ENCODE data around the gene TCOF1. TPM values are rescaled to one million over a fixed set of nuclear protein-coding genes. Genes with fewer than 3 reads are reported as not detected.
A peak's percentile ranks its signal among the peaks of the same experiment; 100 is the strongest.

TCOF1 gene
- total RNA-seq, 6 donors from 2014 or later, result 21.7 to 71.2 (median 30.4) TPM

DNA sequence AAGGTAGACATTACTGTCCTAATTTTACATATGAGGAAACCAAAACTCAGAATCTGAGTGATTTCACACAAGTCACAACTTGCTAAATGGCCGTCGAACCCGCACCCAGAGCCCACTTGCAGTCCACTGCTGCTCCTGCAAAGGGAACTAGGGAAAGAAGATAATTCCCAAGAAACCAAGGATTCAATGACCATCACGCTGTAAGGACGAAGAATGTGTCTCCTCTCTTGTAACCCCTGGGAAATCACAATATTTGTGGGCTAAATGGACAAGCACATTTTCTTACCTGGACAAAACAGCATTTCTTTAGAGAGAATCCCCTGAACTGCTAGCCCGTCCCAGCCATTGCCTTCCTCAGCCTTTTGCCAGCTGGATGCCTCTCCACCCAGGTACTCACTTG, 89.7 kb downstream of the TCOF1 start:
- Histone ChIP-seq H3K9me3 (no peaks in the 10 kb centered on the region), H3K4me3 (no peak overlapping the region), H3K27ac (no peak overlapping the region), H3K27me3 (no peaks in the 10 kb centered on the region), H3K4me1 (peaks cover 15 to 24% (median 22%) of the 10 kb centered on the region in 4 donors), H3K36me3 (peaks cover 36 to 56% (median 46%) of the 10 kb centered on the region in 4 donors)
- no peak for TF ChIP-seq POLR2AphosphoS5 (IDR thresholded peaks at IDR 0.05)
- TF ChIP-seq EP300 (IDR thresholded peaks at IDR 0.05), result no peak
- no peak for TF ChIP-seq POLR2A (IDR thresholded peaks at IDR 0.05)
- TF ChIP-seq, protein P1, sequence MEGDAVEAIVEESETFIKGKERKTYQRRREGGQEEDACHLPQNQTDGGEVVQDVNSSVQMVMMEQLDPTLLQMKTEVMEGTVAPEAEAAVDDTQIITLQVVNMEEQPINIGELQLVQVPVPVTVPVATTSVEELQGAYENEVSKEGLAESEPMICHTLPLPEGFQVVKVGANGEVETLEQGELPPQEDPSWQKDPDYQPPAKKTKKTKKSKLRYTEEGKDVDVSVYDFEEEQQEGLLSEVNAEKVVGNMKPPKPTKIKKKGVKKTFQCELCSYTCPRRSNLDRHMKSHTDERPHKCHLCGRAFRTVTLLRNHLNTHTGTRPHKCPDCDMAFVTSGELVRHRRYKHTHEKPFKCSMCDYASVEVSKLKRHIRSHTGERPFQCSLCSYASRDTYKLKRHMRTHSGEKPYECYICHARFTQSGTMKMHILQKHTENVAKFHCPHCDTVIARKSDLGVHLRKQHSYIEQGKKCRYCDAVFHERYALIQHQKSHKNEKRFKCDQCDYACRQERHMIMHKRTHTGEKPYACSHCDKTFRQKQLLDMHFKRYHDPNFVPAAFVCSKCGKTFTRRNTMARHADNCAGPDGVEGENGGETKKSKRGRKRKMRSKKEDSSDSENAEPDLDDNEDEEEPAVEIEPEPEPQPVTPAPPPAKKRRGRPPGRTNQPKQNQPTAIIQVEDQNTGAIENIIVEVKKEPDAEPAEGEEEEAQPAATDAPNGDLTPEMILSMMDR (IDR thresholded peaks at IDR 0.05), result no peak
- DNase-seq (no peak), ATAC-seq (ENCODE audit: low FRiP score in 2 of 2) (no peak)
- WGBS, 2 donors, result 90 to 91% methylated on average over 6 of the region's 6 CpGs

DNA sequence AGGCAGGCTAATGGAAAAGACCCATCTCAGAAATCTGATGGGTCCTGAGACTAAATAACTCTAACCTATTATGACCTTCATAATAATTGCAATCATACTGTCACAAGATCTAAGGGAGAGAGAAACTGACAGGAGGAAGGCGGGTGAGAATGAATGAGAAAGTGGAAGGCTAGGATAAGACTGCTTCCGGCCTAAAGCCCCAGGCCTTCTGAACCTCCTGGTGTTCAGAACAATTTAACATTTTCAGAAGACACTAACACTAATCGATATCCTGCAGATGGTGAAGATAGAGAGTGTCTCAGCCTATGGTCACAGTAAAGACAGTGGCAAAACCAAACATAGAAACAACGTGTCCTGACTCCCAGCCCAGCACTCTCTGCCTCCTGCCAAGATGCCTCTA, 90.8 kb downstream of the TCOF1 start:
- ATAC-seq (ENCODE audit: low FRiP score in 2 of 2), result no peak
- no peak for TF ChIP-seq EP300 (IDR thresholded peaks at IDR 0.05)
- Histone ChIP-seq H3K27ac (peak overlapping the region; percentile 94 to 99 (median 96)), H3K36me3 (peaks cover 35 to 47% (median 43%) of the 10 kb centered on the region in 4 donors), H3K27me3 (no peaks in the 10 kb centered on the region), H3K9me3 (no peaks in the 10 kb centered on the region), H3K4me3 (peak overlapping the region; percentile 67 to 88 (median 80)), H3K4me1 (peaks cover 15 to 24% (median 22%) of the 10 kb centered on the region in 4 donors)
- DNase-seq, result no peak
- WGBS, 2 donors, result 16 to 19% methylated on average over 4 of the region's 4 CpGs

DNA sequence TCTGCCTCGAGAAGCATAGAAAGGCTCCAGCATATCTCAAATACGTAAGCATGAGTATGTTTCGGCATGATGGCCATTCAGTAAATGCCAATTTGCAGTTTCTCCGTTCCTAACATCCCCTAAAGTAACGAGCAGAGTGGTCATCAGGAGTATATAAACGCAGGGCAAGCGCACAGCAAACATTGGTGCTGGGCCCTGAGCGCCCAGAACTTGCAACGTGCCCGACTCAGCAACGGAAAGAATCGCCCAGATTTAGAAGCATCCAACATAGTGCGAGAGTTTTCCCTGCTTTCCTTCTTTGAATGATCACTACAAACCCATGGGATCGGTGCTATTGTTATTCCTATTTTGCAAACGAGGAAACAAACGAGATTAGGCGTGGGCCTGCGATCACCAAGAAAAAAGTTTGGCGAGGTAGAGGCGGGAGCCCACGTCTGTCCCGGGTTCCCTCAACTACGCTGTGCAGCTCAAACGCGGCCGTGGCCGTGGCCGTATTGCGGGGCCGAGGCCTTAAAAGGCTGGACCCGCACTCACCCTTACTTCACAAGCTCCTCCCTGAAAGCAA, 91.5 kb downstream of the TCOF1 start:
- 0% methylated on average over 23 to 31 of the region's 31 CpGs for WGBS, 2 donors
- H3K9me3 ChIP-seq, result no peaks in the 10 kb centered on the region
- H3K27ac ChIP-seq, result peak overlapping the region; percentile 94 to 99 (median 96)

More for the DNA sequence above, 91.5 kb downstream of the TCOF1 start:
- peaks cover 15 to 29% (median 25%) of the 10 kb centered on the region in 4 donors for H3K4me1 ChIP-seq
- no peaks in the 10 kb centered on the region for H3K27me3 ChIP-seq
- ATAC-seq (ENCODE audit: low FRiP score in 2 of 2) (peak; percentile 79), DNase-seq (no peak)
- peak overlapping the region; percentile 67 to 88 (median 80) for H3K4me3 ChIP-seq
- TF ChIP-seq POLR2A (IDR thresholded peaks at IDR 0.05) (no peak), POLR2AphosphoS5 (IDR thresholded peaks at IDR 0.05) (no peak), EP300 (IDR thresholded peaks at IDR 0.05) (no peak)
- TF ChIP-seq, protein P1 (IDR thresholded peaks at IDR 0.05), result no peak
- peaks cover 33 to 40% (median 36%) of the 10 kb centered on the region in 4 donors for H3K36me3 ChIP-seq

Other genes starting within 250 kb of the TCOF1 start
- 100 to 1,000 TPM in 2 of 6 donors, 10 to 100 TPM in 4; 26.6 to 155 (median 81.5) TPM for gene PDGFRB, start 201.9 kb upstream of the TCOF1 start, total RNA-seq
- under 1 TPM in 2 of 6 donors, not detected in 4; 0.17 to 0.30 TPM for gene CDX1, start 190.9 kb upstream of the TCOF1 start, total RNA-seq
- under 1 TPM in 1 of 6 donors, not detected in 5; 0.44 TPM for gene SLC6A7, start 167.6 kb upstream of the TCOF1 start, total RNA-seq
- 1 to 10 TPM in 4 of 6 donors, under 1 TPM in 1, not detected in 1; 0.29 to 2.4 (median 1.8) TPM for gene CAMK2A, start 67.9 kb upstream of the TCOF1 start, total RNA-seq
- 1 to 10 TPM in 5 of 6 donors, under 1 TPM in 1; 0.78 to 6.3 (median 2.8) TPM for gene ARSI, start 54.8 kb upstream of the TCOF1 start, total RNA-seq
- gene CD74, start 55.2 kb downstream of the TCOF1 start, total RNA-seq, result 1,000 to 10,000 TPM in 5 of 6 donors, 100 to 1,000 TPM in 1; 957 to 4,783 (median 3,180) TPM
- 1,000 to 10,000 TPM in 5 of 6 donors, 100 to 1,000 TPM in 1; 806 to 1,982 (median 1,727) TPM for gene RPS14, start 92.0 kb downstream of the TCOF1 start, total RNA-seq
- gene NDST1, start 150.4 kb downstream of the TCOF1 start, total RNA-seq, result 100 to 1,000 TPM in 5 of 6 donors, 10 to 100 TPM in 1; 81.7 to 265 (median 166) TPM